Breast epithelium (tissue), 3 donors: Measurements from ENCODE around the gene PNPO.

Experiments used
- CTCF ChIP-seq, 3 donors: fragments of 450-650 bp; IDR thresholded peaks; one replicate each; pipeline ENCODE4 v1.5.1; 2016 to 2017; ENCODE audit warnings: antibody characterized with exemption in 3 of 3, mild to moderate bottlenecking in 3 of 3, moderate library complexity in 3 of 3
- POLR2A ChIP-seq: fragments of 450-650 bp; IDR thresholded peaks from one replicate; pipeline ENCODE4 v1.6.1; 2016; ENCODE audit warnings: antibody characterized with exemption, mild to moderate bottlenecking, moderate library complexity

GRCh38 chr17:47975189-47975822 is 33.9 kb downstream of the PNPO start:
- TF ChIP-seq CTCF (IDR thresholded peaks at IDR 0.05): no peak
- TF ChIP-seq POLR2A: no peak
